HG03354 (cell line): ENCODE measurements around the gene TENM4.
A peak's percentile ranks its signal among the peaks of the same experiment; 100 is the strongest.
"Not testable (repeated sequence)": the region's sequence is repeated elsewhere in the genome, so short reads cannot be mapped to it uniquely, and the experiment has no call there.

Source experiments
- ATAC-seq: cut with Tn5 transposase; IDR thresholded peaks from one replicate; pipeline ENCODE4 v1.9.1; 2021; ENCODE audit warnings: mild to moderate bottlenecking; ENCODE audit not compliant: unreplicated experiment, poor library complexity, severe bottlenecking

TENM4 gene

GRCh38 chr11:79232346-79232745 lies 208.5 kb downstream of the TENM4 start:
- no peak for ATAC-seq

- ATAC-seq, result no peak
Measured at GRCh38 chr11:79229047-79229446, 211.8 kb downstream of the TENM4 start.

DNA sequence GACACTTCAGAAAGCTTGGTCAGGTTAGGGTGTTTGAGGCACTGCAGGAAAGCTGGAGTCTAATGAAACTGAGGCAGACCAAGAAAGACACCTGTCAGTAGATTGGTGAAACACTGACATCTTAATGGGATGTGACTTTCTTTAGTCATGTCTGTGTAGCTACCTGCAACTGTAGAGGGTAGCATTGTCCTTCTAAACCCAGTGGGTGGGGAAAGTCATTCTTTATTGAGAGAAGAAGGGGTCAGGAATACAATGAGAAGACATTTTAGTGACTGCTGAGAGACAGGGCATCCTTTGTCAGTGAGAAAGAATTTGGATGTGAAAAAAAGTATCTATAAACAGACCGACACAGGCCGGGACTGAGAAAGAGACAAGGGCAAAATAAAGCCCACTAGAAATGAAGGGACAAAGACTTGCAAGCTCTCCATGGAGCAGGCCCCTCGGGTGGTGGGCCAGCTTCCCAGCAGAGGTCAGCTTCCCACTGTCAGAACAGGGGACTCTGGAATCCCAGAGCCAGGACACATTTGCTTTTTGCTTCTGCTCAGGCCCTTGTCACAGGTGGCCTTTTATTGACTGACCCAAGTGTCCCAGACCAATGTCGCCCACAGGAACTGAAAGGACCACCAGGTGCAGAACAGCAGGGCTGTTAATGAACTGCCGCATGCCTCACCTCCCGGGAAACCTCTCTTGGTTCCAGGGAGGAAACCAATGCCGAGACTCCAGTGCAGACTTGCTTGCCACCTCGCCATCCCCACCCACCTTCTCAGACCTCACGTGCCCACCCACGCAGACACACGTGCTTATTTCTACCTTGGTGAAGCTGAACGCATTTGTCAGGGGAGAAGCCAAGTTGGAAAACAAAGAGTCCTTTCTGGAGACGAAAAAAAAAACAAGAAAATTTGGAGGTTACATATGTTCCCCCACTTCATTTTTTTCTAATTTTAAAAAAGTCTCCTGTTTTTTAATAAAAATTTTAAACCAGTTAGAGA lies 212.8 kb downstream of the TENM4 start:
- ATAC-seq, result no peak

DNA sequence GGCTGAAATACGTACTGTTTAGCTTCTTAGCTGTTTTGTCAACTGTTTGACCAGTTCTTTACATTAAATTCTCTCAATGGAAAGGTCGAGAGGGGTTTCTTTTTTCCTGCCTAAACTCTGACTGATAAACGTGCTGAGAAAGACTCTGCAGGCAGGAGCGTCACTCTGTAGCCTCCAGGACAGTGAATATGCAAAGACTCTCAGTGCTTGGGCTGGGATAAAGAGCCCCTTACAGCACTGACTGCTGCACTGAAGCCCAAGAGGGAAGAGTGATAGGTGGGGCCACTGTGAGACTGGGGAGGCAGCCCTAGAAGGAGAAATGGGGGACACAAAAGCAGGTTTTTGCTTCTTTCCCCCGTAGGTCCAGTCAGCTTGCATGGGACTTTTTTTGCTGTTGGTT lies 213.5 kb downstream of the TENM4 start:
- ATAC-seq, result no peak

- ATAC-seq, result no peak
Measured at GRCh38 chr11:79226126-79226525, 214.7 kb downstream of the TENM4 start.

DNA sequence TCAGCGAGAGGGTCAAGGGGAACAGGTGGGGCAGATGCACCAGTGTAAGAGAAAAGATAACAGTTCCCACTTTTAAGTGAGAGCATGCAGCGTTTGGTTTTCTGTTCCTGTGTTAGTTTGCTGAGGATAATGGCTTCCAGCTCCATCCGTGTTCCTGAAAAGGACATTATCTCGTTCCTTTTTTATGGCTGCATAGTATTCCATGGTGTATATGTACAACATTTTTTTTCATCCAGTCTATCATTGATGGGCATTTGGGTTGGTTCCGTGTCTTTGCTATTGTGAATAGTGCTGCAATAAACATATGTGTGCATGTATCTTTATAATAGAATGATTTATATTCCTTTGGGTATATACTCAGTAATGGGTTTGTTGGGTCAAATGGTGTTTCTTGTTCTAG lies 218.7 kb downstream of the TENM4 start:
- not testable (repeated sequence) for ATAC-seq

- no peak for ATAC-seq
Measured at GRCh38 chr11:79221444-79222130, 219.2 kb downstream of the TENM4 start.

DNA sequence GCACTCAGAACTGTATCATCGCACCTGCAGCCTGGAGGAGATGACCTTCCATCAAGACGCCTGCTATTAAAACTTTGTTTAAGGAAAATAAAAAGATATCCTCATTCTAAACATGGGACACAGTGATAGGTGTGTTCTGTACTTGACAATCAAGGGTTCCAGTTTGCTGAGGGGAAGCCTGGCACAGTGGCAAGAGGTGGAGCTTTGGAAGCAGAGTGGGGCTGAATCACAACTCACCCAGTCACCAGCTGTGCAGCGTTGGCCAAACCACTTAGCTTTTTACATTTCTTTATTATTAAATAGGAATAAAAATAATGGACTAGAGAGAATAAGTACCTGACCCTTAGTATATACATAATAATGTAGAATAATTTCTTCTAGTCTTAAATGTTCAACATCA lies 220.7 kb downstream of the TENM4 start:
- no peak for ATAC-seq

- no peak for ATAC-seq
Measured at GRCh38 chr11:79219186-79220045, 221.4 kb downstream of the TENM4 start.

DNA sequence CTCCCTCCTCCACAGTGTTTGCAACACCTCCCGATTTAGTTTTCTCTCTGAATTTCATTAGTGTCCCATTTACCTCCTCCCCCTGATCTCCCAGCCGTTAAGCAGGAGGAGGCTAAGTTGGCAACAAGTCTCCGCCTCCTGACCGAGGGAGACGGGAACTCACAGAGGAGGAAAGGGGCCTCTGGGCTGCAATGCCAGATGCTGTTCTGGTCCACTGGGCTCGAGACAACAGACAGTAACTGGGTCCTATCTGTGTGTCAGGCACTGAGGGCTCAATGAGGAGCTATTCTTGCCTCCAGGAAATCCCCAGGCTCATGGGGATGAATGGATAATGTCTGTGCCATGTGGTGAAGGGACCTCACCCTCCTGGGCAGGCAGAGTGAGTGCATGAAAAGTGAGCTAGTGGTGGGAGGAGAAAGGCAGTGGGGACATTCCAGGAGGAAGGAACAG lies 228.1 kb downstream of the TENM4 start:
- peak; percentile 34 for ATAC-seq

- ATAC-seq, result no peak
Measured at GRCh38 chr11:79209540-79210266, 231.1 kb downstream of the TENM4 start.

DNA sequence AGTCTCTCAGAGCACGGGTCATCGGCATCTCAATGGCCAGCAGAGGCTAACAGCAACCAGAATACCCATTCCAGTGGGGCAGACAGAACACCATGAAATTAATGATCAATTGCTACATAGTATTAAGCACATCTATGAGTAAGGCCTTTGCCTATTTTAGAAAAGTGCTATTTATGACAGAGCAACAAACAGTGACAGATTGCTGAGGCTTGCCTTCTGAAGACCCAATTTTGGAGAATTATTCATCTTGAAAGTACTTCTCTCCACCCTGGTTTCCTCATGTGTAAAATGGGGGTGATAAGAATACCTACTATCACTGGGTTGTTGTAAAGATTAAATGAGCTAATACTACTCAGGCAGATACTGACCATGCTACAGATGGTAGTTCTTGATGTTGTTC lies 232.7 kb downstream of the TENM4 start:
- peak; percentile 71 for ATAC-seq

GRCh38 chr11:79206951-79207350 lies 233.9 kb downstream of the TENM4 start:
- no peak for ATAC-seq

GRCh38 chr11:79205786-79206185 lies 235.0 kb downstream of the TENM4 start:
- no peak for ATAC-seq

DNA sequence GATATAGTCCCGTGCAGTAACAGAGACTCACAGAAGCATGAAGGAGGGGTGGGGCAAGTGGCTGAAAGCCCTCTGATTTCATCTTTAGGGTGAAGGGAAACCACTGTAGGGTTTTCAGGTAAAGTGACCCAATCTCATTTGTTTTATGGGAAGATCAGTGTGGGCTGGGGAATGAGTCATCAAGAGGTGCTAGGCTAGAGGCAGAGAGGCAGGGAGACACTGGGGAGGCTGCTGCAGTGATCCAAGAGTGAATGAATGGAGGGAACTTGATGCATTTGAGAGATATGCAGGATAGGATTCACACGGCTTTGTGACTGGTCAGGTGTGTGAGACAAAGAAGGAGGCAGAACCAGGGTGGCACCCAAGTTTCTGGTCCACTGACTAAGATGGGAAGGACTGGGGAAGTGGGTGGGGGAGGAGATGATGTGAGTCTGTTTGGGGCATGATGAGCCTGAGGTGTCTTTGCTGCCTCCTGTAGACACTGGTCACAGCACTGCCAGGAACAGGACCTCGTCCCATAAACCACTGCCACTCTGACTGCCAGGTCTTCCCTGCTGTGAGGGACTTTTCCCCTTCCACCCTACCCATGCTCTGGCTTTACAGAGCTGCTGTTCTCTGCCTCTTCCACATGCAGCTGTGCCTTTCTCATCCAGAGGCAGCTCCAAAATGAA lies 239.0 kb downstream of the TENM4 start:
- no peak for ATAC-seq

DNA sequence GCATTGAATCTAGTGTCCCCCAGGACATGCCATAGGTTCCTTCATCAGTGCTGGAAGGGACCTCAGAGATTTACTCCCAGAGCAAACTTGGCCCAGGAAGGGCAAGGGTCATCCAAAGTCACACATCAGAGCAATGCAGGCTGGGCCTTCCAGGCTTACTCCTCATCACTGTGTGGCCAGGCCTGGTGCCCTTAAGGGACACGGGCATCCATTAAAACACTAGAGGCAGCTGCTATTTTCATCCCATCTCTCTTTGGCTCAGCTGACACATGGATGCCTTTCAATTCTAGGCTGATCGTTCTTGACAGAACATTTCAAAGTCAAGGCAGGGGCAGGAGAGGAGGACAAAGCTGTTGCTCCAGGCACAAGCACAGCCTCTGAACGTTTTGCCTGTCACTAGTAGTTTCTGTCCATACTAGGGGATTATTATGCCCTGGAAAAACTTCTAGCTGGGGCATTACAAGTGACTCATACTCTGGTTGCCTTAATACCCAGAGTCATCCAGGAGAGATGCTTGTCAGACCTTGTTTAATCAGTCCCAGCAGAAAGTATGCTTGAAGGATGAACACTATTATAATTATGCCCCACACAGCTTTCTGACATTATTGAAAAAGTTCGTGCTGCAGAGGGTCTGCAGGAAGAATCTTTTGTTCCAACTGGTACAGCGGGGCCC lies 240.3 kb downstream of the TENM4 start:
- no peak for ATAC-seq

- ATAC-seq, result no peak
Measured at GRCh38 chr11:79199729-79200354, 241.0 kb downstream of the TENM4 start.

DNA sequence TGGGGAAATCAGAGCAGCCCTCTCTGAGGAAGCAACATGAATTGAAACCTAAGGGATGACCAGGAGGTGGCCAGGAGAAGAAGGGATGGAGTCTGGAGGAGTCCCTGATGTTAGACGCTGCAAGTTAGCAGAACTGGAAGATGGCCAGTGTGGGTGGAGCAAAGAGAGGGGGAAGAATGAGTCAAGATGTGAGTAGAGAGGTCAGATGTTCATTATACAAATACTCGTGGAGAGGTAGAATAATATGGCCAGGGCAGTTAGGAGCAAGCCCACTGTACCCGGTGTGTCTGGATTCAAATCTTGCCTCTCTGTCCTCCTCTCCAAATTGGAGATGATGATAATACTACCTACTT lies 242.0 kb downstream of the TENM4 start:
- ATAC-seq, result no peak
